ENCODE data around the gene HELZ2.
"Not testable (repeated sequence)": the region's sequence is repeated elsewhere in the genome, so short reads cannot be mapped to it uniquely, and the experiment has no call there.

HELZ2 gene

GRCh38 chr20:63560856-63561609 lies 13.0 kb downstream of the HELZ2 start:
- no peak overlapping the region for H3K4me3 ChIP-seq
- no peak for TF ChIP-seq CTCF (IDR thresholded peaks at IDR 0.05)
- no peak overlapping the region for H3K27ac ChIP-seq
- DNase-seq (ENCODE audit: low spot score) = no peak

GRCh38 chr20:63560333-63560805 lies 13.7 kb downstream of the HELZ2 start:
- no peak for TF ChIP-seq CTCF (IDR thresholded peaks at IDR 0.05)
- no peak overlapping the region for H3K27ac ChIP-seq
- H3K4me3 ChIP-seq = no peak overlapping the region
- no peak for DNase-seq (ENCODE audit: low spot score)

GRCh38 chr20:63559485-63560332 lies 14.3 kb downstream of the HELZ2 start:
- not testable (repeated sequence) for H3K4me3 ChIP-seq; DNase-seq (ENCODE audit: low spot score); H3K27ac ChIP-seq

- no peak for TF ChIP-seq CTCF (IDR thresholded peaks at IDR 0.05)
- DNase-seq (ENCODE audit: low spot score) = no peak
- Histone ChIP-seq H3K27ac (no peak overlapping the region), H3K4me3 (no peak overlapping the region)
Measured at GRCh38 chr20:63558804-63559484, 15.1 kb downstream of the HELZ2 start.

- no peak for DNase-seq (ENCODE audit: low spot score)
- no peak for TF ChIP-seq CTCF (IDR thresholded peaks at IDR 0.05)
- no peak overlapping the region for H3K4me3 ChIP-seq
- no peak overlapping the region for H3K27ac ChIP-seq
Measured at GRCh38 chr20:63557481-63557891, 16.6 kb downstream of the HELZ2 start.

- no peak for DNase-seq (ENCODE audit: low spot score)
- no peak for TF ChIP-seq CTCF (IDR thresholded peaks at IDR 0.05)
Measured at GRCh38 chr20:63556873-63557478, 17.1 kb downstream of the HELZ2 start.

More at GRCh38 chr20:63556873-63557478, 17.1 kb downstream of the HELZ2 start:
- no peak overlapping the region for H3K27ac ChIP-seq
- H3K4me3 ChIP-seq = no peak overlapping the region

All from coronary artery (tissue), 2 donors.